NCI-H1694 treated with DMSO at 0.1 percent for 48 hours (cell line): ENCODE data around the gene CFDP1.

ENCODE experiments used
- DNase-seq: peaks from one replicate; lab custom pipeline; 2025; lab: John Stamatoyannopoulos, UW

CFDP1 gene

GRCh38 chr16:75264999-75265910, 168.0 kb downstream of the CFDP1 start:
- DNase-seq: no peak

DNA sequence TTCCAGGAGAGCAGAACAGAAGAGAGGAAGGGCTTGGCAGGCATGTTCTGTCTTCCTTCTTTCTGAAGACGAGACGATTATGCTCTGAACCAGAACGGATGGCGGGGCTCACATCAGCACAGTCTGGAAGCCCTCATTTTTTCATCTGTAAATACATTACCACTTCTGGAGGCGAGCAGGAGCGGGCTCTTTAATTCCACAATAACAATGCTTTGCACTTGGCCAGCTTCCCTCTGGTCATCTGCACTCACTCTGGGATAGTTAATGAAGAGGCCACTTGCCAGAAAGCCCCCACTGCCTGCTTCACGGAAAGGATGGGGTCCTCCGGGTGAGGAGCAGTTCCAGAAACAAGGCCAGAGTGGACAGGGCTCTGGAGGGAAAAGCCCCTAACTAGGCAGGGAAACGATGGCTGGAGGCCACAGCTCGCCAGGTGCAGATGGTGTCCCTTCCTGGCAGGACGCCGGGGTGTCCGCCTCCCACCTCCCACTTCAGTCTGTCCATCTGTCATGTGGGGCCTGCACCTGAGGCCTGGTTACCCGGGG, 168.8 kb downstream of the CFDP1 start:
- DNase-seq: peak; percentile 7

GRCh38 chr16:75263963-75264445, 169.3 kb downstream of the CFDP1 start:
- DNase-seq: no peak

GRCh38 chr16:75263291-75263962, 169.9 kb downstream of the CFDP1 start:
- DNase-seq: no peak

DNA sequence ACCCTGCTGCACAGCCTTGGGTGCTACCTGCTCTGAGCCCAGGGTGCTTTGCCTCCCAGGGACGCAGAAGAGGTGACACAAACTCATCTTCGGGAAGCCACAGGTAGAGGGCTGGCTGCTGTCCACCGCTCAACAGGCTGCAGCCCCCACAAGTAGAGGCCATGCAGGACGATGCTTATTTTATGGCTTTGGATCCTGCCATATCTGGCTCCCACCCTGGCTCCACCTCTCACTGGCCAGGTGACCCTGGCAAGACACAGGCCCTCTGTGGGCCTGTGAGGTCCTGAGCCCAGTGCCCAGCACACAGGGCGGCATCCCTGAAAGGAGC, 170.5 kb downstream of the CFDP1 start:
- DNase-seq: no peak

DNA sequence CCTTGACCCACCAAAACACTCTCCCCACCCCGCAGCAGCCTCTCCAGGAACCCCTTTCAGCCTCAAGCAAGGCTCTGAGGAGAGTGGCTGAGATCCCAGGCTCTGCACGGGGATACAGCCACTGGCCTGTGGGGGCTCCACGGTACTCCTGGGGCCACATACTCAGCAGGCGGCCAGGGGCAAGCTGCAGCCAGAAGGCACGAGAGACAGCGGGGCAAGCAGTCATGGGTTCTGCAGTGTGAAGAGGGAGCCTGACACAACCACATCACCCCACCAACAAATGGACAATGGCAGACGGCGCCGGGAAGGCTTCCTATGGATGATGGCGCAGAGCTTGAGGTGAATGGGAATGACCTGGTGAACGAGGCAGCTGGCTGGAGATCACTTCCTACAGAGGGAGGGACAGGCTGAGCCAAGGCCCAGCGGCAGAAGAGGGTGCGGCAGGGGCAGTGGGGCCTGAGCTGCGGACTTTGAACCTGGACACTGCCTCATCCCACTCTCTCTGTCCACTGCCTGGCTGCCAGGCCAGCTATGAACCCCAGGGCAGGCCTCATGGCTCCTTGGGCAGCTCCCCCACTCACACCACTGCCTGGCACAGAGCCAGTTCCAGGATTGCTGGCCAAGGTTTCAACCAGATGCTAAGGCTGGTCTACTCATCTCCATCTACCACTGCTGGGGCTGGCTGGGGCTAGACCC, 171.1 kb downstream of the CFDP1 start:
- no peak for DNase-seq

DNA sequence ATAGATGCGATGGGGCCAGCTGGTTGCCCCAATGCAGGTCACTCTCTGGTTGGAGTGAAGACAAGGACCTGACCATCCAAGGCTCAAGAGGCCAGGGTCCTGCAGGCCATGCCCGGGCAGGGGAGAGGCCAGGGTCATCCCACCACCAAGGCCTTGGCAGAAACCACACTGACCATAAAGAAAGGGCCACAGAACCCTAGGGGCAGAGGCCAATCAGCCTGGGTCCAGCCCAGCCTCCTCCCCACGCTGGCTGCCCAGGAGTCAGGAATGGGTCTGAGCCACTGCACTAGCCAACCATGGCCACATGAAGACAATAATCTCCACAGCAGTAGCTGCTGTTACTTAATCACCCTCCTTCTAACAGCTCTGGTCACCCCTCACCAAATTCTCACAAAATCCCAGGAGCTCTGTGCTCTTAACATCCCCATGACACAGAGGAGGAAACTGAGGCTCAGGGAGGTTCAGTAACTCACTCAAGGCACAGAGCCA, 171.7 kb downstream of the CFDP1 start:
- no peak for DNase-seq

GRCh38 chr16:75260851-75261589, 172.3 kb downstream of the CFDP1 start:
- DNase-seq: no peak

DNA sequence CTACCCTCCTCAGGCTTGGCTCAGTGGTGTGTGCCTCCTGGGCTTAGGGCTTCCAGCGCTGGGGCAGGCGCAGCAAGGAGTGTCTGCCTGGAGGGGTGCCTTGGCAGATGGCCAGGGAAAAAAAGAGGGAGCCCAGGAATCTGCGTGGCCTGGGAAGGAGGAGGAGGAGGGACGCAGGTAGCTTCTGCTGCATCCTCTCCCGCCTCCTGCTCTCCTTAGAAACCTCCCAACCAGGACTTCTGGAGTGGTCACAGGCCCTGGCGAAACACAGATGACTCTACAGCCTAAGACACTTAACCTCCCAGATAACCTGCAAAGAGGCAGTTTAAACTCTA, 174.5 kb downstream of the CFDP1 start:
- DNase-seq: no peak

GRCh38 chr16:75257886-75258806, 175.2 kb downstream of the CFDP1 start:
- DNase-seq: no peak

DNA sequence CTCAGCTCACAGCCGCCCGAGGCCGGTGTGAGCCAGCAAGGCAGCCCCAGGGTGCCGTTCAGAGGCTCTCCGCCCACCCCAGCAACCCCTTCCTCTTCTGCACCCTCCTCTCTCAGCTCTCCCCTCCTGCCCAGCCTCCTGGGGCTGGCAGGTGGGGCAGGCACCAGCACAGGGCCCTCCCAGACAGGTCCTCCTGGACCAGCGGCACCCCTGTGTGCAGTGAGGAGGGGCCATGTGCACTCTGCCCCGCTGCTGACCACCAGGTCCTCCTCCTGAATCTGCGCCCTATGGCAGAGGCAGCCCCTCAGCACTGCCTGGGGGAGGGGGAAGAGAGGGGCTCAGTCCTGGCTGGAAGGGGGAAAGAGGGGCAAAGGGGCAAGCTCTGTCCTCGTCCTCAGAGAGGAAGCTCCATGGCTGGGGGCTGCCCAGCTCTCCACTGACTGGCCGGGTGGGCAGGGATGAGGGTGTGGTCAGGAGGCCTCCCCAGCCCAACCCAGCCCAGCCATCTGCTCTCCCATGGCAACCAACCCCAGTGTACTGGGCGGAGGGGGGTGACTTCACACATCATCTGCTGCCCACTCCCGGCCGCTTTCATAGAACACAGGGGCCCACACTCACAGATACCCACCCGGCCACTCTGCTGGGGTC, 176.5 kb downstream of the CFDP1 start:
- DNase-seq: no peak

- no peak for DNase-seq
Measured at GRCh38 chr16:75256059-75256571, 177.2 kb downstream of the CFDP1 start.

GRCh38 chr16:75254359-75254837, 178.9 kb downstream of the CFDP1 start:
- no peak for DNase-seq

DNA sequence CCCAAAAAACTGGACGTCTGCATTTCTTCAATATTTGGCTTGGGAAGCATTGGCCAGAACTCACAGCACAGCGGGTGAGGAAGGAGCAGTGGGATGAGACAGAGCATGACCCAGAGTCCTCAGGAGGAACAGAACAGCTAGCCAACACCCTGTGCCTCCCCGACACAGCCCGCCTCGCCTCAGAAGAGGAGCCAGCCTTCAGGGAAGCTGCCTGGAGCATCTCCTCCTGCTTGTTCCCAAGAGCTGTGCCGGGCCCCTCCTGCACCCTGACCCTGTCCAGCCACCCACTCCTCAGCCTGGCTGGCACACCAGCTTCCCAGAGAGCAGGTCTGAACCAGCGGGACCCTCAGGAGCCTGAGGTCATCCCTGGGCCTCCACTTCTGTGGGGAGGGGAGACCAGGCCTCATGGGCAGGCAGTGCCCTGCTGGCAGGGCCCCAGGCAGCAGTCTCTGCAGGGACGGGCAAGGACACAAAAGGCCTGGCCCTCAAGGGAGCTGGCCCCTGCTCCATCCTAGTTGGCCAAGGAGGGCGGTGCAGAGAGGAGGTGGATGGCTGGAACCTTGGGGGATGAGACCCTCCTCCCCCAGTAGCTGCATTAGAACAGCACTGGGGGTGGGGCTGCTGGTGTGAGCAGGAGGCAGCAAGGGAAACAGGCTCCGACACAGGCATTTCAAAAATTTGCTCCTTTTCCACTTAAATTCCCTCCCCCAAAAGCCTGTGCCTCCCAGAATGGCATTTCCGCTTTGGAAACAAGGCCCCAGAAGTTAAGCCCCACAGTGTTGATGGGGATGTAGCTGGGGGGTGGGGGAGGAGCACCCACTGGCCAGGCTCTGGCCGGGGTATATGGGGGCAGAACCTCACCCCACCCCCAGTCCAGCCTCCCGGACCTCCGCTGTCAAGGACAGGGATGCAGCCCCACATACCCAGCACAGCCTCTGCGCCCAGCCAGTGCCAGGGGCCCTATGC, 180.1 kb downstream of the CFDP1 start:
- DNase-seq: no peak

DNA sequence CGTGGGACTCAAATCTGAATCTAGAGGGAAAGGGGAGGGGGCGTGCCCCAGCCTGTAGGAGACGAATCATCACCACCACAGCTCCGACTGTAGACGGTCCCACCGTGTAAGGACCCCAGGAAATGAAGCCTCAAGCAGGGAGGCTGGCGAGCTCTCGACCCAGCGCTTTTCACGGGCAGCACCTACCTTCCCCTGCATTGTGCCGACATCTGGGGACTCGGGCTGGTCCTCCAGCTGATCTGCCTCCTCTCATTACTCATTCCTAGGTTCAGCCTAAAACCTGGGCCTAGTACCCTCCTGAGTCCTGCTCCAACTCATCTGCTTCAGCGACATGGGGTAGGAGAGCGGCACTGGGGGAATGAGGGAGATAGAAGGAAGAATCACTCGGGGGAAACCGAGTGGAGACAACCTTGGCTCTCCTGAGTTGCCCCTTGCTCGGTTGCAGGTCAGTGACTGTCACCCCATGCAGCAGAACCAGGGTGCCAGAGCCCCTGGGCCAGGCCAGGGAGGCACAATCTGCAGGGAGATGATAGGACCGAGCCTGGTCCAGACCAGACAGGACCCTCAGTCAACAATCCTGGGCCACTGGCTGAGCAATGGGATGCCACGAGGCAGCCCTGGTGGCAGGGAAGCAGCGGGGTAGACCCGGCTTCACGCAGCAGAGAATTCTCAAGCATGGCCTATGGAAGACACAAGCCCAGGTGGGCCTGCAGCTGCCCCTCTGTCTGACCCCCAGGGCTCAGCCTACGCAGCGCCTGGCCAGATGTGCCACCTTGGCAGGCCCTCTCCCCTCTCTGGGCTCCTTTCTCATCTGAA, 181.0 kb downstream of the CFDP1 start:
- no peak for DNase-seq

- peak; percentile 23 for DNase-seq
Measured at GRCh38 chr16:75251280-75252048, 181.8 kb downstream of the CFDP1 start, which contains the start of gene BCAR1. Gene BCAR1, minus strand, starts transcription at chr16:75251624. Its CDS starts 142 bp downstream, at chr16:75251482.

DNA sequence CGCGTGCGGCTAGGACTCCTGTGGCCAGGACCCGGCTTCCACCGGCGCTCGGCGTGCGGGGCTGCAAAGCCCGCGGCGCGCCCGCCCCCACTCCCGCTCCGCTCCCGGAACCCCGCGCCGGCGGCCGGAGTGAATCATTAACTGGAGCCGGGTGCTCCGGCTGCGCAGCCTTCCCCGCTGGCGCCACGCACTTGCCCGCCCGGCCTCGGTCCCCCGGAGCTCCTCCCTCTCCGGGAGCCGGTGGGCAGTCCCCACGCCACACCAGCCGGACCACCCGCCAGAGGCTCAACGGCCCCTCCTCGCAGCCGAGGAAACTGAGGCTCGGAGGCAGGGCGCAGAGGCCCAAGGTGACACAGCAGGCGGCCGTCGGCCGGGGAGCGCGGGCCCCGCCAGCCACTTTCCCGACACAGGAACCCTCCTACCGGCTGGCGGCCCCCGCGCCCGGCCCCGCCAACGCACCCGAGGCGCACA, 182.5 kb downstream of the CFDP1 start:
- DNase-seq: no peak
